ENCODE data around the gene SLC48A1.
"Not testable (repeated sequence)": the region's sequence is repeated elsewhere in the genome, so short reads cannot be mapped to it uniquely, and the experiment has no call there.

The SLC48A1 gene

DNA sequence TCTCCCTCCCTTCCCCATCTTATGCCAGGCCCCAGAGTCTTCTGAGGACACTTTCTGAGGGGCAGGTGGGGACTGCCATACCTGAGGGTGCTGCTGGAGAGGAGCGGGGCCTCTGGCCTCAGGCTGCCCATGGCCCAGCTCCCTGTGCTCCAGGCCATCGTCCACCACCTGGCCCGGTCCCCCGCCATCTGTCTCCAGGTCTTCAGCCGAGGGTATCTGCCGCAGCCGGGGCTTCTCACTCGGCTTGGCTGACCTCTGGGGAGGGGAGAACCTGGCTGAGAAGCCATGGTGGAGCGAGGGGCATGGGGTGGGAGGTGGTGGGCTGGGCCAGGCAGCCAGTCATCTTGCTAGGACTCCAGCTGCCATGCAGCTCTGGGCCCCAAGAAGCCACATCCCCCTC, 21.6 kb downstream of the SLC48A1 start:
- DNase-seq: no peak

GRCh38 chr12:47795121-47795813, 22.2 kb downstream of the SLC48A1 start:
- no peak for DNase-seq

- DNase-seq: no peak
Observed at GRCh38 chr12:47795814-47796411, 22.9 kb downstream of the SLC48A1 start.

DNA sequence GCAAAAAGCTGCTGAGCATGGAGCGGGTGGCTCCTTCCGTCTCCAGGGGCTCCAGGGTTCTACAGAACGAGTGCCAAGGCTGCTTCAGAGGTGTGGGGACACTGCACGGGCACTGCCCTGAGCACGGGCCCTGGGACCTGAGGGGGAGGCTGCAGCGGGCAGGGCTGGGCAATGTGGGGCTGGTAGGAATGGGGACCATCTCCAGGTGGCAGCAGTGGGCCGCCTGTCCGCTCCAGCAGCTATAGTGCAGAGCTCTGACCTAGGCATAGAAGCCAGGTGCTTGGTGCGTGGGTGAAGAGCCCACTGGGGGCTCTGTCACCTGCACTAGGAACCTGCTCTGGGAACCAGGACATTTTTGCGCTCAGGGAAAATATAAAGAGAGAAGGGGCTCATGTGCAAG, 24.4 kb downstream of the SLC48A1 start:
- no peak for DNase-seq

- no peak for DNase-seq
Observed at GRCh38 chr12:47798382-47798948, 25.4 kb downstream of the SLC48A1 start.

DNA sequence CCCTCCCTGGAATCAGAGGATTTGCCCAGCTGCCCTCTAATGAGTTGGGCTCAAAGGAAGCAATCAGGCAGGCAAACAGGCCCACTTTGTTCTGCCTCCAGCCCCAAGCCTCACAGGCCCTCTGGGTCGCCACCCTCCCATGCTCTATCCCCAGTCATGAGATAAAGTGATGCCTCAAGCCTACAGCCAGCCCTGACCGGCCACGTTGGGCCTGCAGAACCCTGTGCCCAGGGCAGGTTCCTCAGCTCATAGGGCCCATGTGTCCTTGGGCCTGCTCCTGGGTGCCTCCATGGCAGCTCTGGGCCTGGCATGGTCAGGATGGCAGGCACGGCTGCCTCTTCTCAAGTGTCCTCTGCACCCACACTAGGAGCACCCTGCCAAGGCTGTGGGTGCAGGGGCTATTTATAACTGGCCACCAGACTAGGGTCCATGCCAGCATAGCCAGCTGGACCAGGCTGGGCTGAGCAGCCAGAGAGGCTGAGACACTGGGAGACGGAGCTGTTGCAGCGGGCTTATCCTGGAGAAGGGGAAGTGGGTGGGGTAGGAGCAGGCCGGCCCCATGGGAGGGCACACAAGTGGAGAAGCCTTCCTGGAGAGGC, 26.4 kb downstream of the SLC48A1 start:
- DNase-seq: no peak

- DNase-seq: no peak
Observed at GRCh38 chr12:47800582-47800981, 27.5 kb downstream of the SLC48A1 start.

DNA sequence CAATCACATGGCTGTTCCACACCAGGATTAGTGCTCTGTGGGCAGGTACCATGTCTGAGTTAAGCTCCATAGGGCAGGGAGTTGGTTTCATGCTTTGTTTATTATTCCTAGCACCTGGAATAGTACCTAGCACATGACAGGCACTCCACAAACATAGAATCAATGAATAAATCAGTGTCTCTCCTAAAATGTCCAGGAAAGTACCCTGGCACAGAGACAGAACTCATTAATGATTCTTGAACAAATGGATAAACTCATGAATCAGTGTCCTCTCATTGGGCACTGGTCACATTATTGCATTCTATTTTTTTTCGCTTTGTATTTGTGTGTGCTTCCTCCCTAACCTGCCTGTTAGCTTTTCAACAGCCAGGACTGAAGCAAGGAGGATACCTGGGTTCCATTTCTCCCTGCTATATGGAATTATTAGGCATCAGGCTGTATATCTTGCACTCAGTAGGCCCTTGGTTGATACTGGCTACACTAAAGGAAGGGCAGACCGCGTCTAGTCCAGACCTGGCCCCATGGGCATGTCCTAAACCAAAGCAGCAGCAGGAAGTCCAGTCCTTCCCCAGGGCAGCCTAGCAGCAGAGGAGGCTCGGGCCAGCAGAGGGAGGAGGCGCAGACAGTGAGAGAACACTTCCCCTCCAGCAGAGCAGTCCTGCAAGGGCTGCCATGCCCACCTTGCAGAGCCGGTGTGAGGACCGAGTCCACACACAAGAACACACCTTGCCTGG, 28.3 kb downstream of the SLC48A1 start:
- no peak for DNase-seq

DNA sequence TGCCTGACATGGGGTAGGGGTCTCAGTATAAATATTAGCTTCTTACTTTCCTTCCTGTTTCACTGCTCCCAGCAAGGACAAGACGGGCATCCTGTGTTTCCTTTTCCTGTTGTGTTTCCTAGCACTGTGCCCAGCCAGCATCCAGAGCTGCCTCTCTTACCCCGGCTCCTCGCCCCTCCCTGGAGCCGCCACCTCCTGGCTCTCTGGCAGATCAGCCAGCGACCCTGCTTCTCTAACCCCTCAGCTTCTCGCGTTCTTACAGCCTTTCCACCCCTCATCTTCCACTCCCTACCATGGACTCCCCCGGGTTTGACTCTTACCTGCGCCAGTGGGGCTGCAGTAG, 28.8 kb downstream of the SLC48A1 start:
- no peak for DNase-seq

- DNase-seq: no peak
Observed at GRCh38 chr12:47802312-47802711, 29.3 kb downstream of the SLC48A1 start.

GRCh38 chr12:47803191-47803875, 30.3 kb downstream of the SLC48A1 start:
- DNase-seq: no peak

GRCh38 chr12:47804171-47804570, 31.1 kb downstream of the SLC48A1 start:
- no peak for DNase-seq

- DNase-seq: no peak
Observed at GRCh38 chr12:47805417-47805816, 32.4 kb downstream of the SLC48A1 start.

DNA sequence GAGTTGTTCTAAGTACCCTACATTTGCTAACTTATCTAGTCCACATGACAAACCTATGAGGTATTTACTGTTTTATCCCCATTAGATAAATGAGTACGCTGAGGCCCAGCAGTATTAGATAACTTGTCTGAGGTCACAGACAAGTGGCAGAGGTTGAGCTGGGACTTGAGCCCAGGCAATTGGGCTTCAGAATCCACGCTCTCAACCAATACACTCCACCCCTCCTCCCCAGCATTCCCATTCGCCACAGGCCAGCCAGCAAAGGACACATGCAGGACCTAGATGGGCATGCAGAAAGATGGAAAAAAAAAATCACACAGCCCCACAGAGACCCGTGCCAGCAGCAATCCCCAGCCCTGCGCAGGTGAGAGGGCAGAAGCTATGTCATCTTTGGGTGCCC, 34.3 kb downstream of the SLC48A1 start:
- DNase-seq: no peak

DNA sequence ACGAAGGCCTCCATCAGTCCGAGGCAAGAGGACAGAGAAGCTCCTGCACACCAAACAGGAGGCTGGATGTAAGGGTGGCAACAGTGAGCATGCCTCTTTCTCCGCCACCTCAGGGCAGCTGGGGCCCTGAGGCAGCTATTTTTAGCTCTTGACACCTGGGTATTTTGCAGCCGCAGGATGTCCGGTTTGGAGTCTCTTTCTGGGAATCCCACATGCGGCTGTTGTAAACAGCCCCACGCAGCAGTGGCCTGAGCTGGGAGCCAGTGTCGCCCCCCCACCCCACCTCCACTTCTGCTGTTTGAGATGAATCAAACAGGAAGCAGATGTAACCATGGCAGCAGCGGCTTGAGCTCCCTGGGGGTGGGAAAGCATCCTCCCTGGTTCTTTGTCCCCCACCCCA, 35.0 kb downstream of the SLC48A1 start:
- DNase-seq: peak; percentile 84 to 86

DNA sequence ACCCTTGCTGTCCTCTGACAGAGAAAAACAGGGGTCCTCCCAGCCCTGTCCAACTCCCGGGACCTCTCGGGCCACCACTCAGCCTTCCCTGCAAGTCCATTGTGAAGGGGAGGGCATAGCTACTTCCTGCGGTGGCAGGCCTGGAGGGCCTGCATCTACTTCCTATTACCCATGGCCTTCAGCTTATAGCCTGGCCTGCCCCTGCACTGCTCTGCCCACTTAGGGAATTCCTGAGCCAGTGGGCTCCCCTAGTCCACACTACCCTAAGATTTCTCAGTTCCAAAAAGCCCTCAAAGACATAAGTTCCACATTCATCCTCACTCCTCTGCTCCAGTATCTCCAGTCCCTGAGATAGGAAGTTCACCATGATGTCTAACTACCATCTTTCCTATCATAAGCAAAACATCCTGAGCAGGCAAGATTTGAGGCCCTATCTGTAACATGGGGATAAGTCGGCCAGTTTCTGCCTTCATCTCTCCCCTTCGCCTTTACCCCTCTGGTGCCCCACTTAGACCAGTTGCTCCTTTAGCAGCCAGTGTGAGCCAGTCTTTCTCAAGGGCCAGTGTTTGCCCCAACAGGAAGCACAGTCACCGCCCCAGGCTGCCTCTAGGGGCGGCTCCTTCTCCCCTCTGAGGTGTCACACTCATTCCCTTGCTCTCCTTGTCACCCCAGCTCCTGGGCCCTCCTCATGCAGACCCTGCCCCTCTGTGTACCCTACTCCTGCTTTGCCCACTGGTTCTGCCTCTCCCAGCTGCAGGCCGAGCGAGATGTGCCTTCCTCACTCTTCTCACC, 35.7 kb downstream of the SLC48A1 start:
- DNase-seq: peak; percentile 80 to 83

- DNase-seq: not testable (repeated sequence)
Observed at GRCh38 chr12:47809518-47809917, 36.5 kb downstream of the SLC48A1 start.

- no peak for DNase-seq
Observed at GRCh38 chr12:47811072-47811396, 38.0 kb downstream of the SLC48A1 start.

DNA sequence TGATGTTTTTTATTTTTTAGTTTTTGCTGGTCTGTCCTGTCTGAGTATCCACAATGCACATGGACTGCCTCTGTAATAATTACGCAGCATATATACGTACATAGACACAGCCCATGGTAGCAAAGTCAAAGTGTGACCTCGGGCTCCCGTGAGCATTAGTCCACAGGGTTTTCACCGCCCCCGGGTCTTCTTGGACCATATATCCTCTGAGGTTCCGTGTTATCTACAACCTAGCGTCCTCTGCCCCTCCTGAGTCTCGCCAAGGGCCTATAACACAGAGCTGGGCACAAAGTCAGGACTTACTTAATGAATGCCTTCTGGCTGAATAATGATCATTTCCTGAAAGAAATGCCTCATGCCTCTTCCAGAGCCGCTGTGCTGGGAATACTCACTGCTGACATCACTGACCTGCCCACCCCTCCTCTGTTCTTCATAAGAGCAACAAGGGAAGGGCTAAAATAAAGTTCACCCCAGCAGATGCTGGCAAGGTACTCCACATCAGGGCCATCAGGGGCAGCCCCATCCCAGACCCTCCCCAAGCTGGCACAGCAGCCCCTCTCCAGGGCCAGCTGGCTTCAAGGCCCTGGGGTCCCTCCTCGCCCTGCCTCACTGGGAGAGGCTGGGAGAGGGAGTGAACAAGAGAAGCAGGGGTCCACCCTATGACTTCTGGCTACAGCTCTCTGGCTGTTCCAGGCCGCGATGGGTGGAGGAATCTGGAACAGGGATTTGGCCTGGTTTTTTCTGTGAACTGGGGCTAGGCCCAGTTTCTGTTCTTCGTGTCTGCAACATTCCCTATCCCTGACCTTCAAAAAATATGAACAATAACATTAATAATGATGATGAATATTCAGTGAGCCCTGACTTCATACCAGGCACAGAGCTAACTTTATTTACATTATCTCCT, 38.8 kb downstream of the SLC48A1 start:
- DNase-seq: no peak

- peak; percentile 96 for DNase-seq
Observed at GRCh38 chr12:47812797-47813510, 39.9 kb downstream of the SLC48A1 start.

Measured in activated T-cell treated with anti-CD3 and anti-CD28 coated beads, Interleukin-2, amount 50 U/mL, for 48 hours (primary cell).